Posterior vena cava (tissue), 2 donors: Measurements from ENCODE around the gene PARD6G. TPM values are rescaled to one million over a fixed set of nuclear protein-coding genes. Genes with fewer than 3 reads are reported as not detected.

Source experiments
- DNase-seq: peaks from one replicate; pipeline ENCODE4 v3.0.0-alpha.2; 2020; ENCODE audit warnings: low spot score
- intact Hi-C, 2 donors: fragments of 100-400 bp; cut with DNase I; formaldehyde crosslinking; loops; one replicate each; pipeline versions ENCODE4 v1.14.1 to v1.14.2; 2022 to 2023
- total RNA-seq, 2 donors: library from RNA; stranded (reverse); fragmentation: NEBNext Ultra II Directional; extraction: Animal tissue kit (Norgen Biotek cat#: 25700); gene quantifications; one replicate each; pipeline ENCODE4 v1.2.1, GENCODE V29; 2021
- donor health status: DM: yes; HTN: yes; CAD: no.
- donor health status: DM: yes; HTN: yes; CAD: no.

The PARD6G gene
- total RNA-seq, 2 donors from 2014 or later, result 5.1 to 6.7 TPM

GRCh38 chr18:80129672-80130367 lies 117.5 kb downstream of the PARD6G start:
- intact Hi-C loops, result no loop called here
- DNase-seq, result no peak

DNA sequence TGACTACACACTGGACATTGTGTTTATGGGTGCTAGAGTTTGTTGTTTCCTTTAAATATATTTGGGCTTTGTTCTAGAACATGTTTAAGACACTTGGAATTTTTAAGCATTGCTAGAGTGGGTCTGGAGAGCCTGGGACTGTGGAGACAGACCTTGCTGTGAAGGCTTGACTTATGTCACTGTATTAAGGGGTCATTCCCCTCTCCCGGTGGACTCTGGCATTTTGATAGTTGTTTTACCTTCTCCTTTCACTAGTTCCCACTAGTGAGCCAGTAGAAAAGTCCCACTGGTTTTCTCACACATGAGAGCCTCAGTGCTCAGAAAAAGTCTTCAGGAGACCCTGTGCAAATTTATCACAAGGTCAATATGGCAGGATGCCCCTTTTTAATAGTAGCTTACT lies 119.7 kb downstream of the PARD6G start:
- intact Hi-C loops, result no loop called here
- no peak for DNase-seq

DNA sequence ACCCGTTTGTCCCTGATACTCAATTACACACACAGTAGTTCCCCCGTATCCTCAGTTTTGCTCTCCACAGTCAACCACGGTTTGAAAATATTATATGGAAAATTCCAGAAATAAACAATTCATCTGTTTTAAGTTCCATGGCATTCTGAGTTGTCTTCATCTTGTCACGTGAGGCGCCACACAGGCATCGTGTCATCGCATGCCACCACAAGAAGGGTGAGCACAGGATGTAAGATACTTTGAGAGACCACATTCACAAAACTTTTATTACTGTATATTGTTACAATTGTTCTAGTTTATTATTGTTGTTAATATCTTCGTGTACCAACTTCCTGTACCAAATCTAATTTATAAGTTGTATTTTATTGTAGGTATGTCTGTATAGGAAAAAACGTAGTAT lies 120.5 kb downstream of the PARD6G start:
- intact Hi-C loops, result no loop called here
- no peak for DNase-seq

- intact Hi-C loops, result no loop called here
- DNase-seq, result no peak
Measured at GRCh38 chr18:80124131-80124530, 123.2 kb downstream of the PARD6G start.

GRCh38 chr18:80120932-80121331 lies 126.4 kb downstream of the PARD6G start:
- DNase-seq, result no peak
- intact Hi-C loops, result no loop called here

GRCh38 chr18:80119111-80119510 lies 128.2 kb downstream of the PARD6G start:
- no peak for DNase-seq
- intact Hi-C loops, result no loop called here

DNA sequence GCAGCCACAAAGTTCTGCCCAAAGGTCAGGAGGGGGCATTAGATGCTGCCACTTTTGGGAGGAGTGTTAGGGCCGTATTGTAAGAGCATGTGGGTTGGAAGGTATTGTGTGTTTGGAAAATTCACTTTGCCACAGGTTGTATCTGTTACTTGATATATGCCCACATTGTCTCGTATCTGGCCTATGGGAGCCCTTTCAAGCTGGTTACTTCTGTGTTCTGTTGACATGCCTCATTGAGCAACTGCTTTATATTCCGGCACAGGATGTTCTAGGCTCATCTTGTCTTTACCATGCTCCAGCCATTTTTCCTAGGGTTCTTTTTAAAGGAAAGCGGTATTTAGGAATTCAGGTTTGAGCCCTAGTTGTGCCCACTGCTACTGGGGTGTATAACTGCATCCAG lies 132.3 kb downstream of the PARD6G start:
- intact Hi-C loops, result no loop called here
- no peak for DNase-seq

- DNase-seq, result no peak
Measured at GRCh38 chr18:80112624-80113248, 134.6 kb downstream of the PARD6G start.

GRCh38 chr18:80109676-80110078 lies 137.6 kb downstream of the PARD6G start:
- DNase-seq, result peak; percentile 85
- intact Hi-C loops, result loop anchor here in 1 of 2 donors (5.0 kb wide), 1 partner anchor 77 kb away; the partner anchor contains the start of gene RBFA

More at GRCh38 chr18:80112624-80113248, 134.6 kb downstream of the PARD6G start:
- intact Hi-C loops, result no loop called here

- peak; percentile 95 for DNase-seq
- intact Hi-C loops, result loop anchor here in 1 of 2 donors (5.0 kb wide), 1 partner anchor 77 kb away; the partner anchor contains the start of gene RBFA
Measured at GRCh38 chr18:80108739-80109675, 138.3 kb downstream of the PARD6G start, which contains the start of gene ADNP2. ADNP2 (plus strand) TSS chr18:80109262; CDS start chr18:80117543, 8,281 bp downstream.

DNA sequence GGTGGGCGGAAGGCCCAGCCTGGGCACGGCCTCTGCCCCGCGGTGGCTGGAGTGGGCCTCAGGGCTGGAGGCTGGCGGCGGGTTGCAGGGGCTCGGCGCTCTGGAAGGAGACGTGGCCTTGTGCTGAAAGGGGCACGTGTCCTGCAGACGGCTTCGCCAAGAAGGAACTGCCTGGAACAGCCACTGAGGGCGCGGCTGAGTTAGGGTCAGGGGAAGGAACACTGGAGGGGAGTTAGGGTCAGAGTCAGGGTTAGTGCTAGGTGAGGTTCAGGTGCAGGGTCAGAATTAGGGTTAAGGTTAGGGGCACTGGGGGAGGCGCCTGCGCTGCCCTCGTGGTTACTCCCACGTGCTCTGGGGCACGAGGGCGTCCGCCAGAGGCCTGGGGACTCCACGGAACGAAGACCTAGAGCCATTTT lies 139.2 kb downstream of the PARD6G start:
- no peak for DNase-seq
- intact Hi-C loops, result loop anchor here in 1 of 2 donors (5.0 kb wide), 1 partner anchor 76 kb away; the partner anchor contains the start of gene RBFA

GRCh38 chr18:80107426-80107825 lies 139.9 kb downstream of the PARD6G start:
- intact Hi-C loops, result loop anchor here in 1 of 2 donors (5.0 kb wide), 1 partner anchor 75 kb away; the partner anchor contains the start of gene RBFA
- no peak for DNase-seq

Other genes with a start within 250 kb of the PARD6G start
- gene RBFA, start 213.1 kb downstream of the PARD6G start, total RNA-seq, result 10 to 100 TPM; 15.8 to 17.4 TPM
- gene ADNP2, start 138.3 kb downstream of the PARD6G start, total RNA-seq, result 10 to 100 TPM; 15.3 to 19.6 TPM